ENCODE measurements around the gene PAOX. TPM values are rescaled to one million over a fixed set of nuclear protein-coding genes. Genes with fewer than 3 reads are reported as not detected.
"Not testable (repeated sequence)": the region's sequence is repeated elsewhere in the genome, so short reads cannot be mapped to it uniquely, and the experiment has no call there.

Gene PAOX
- total RNA-seq, 2 donors from 2014 or later: 2.0 to 2.1 TPM

GRCh38 chr10:133422807-133423771, 44.0 kb downstream of the PAOX start:
- Mint-ChIP-seq H3K9me3 (no peaks in the 10 kb centered on the region), H3K36me3 (no peaks in the 10 kb centered on the region), H3K4me3 (no peak overlapping the region), H3K27ac (no peak overlapping the region), H3K4me1 (ENCODE audit: low read depth in 2 of 2) (peaks cover 0 to 4% of the 10 kb centered on the region in 2 donors), H3K27me3 (no peaks in the 10 kb centered on the region)
- ATAC-seq (peak in 1 of 2 donors; percentile 2), DNase-seq (ENCODE audit: low spot score) (no peak)

GRCh38 chr10:133424102-133424501, 45.0 kb downstream of the PAOX start:
- not testable (repeated sequence) for ATAC-seq

DNA sequence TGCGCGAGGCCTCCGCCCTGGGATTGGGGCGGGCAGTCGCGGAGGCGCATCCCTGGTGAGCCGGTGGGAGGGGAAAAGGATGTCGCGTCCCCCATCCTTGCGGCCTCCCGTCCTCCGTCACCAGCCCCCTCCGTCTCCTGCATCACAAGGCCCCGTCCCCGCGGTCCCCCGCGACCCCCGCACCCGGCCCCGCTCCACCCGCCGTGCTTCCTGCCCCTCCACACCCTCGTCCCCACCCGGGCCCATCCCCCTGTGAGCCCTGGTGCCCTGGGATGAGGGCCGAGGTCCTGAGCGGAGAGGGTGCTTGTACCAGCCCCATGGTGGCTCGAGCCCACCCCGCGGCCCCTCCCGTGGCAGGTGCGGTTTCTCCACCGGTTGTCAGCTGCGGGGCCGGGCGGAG, 45.5 kb downstream of the PAOX start, which contains the start of gene SPRN:
TSS of gene SPRN (minus strand) at position 25 of the 400 bp plus-strand sequence. CDS start 944 bp downstream, outside the sequence.
- DNase-seq (ENCODE audit: low spot score); H3K4me3 Mint-ChIP-seq; H3K36me3 Mint-ChIP-seq; ATAC-seq; H3K4me1 Mint-ChIP-seq (ENCODE audit: low read depth in 2 of 2); H3K27me3 Mint-ChIP-seq; H3K27ac Mint-ChIP-seq; H3K9me3 Mint-ChIP-seq: not testable (repeated sequence)

More at GRCh38 chr10:133424102-133424501, 45.0 kb downstream of the PAOX start:
- not testable (repeated sequence) for H3K9me3 Mint-ChIP-seq; H3K4me3 Mint-ChIP-seq; H3K27me3 Mint-ChIP-seq; H3K27ac Mint-ChIP-seq; H3K4me1 Mint-ChIP-seq (ENCODE audit: low read depth in 2 of 2); DNase-seq (ENCODE audit: low spot score); H3K36me3 Mint-ChIP-seq

DNA sequence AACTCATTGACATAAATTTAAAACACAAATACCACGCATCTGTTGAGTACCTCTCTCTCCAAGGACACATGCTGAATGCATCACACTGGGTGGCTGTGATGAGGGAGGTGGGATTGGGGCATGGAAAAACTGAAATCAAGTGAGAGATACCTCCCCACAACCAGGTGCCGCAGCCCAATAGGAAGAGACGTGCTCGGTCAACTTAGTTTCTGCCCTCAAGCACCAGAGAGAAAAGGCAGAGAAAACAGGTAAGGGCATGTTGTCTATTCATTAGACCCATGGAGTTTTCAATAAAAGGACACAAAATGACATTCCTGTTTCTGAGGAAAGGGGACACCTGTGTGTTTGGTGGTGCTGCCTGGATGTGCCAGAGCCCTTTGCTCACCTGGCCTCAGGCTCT, 50.5 kb downstream of the PAOX start:
- not testable (repeated sequence) for H3K4me1 Mint-ChIP-seq (ENCODE audit: low read depth in 2 of 2); DNase-seq (ENCODE audit: low spot score); H3K4me3 Mint-ChIP-seq; H3K9me3 Mint-ChIP-seq; H3K27me3 Mint-ChIP-seq; H3K27ac Mint-ChIP-seq; ATAC-seq; H3K36me3 Mint-ChIP-seq

GRCh38 chr10:133431888-133432613, 53.0 kb downstream of the PAOX start:
- H3K4me1 Mint-ChIP-seq (ENCODE audit: low read depth in 2 of 2); H3K27ac Mint-ChIP-seq; DNase-seq (ENCODE audit: low spot score); H3K4me3 Mint-ChIP-seq; H3K27me3 Mint-ChIP-seq; H3K36me3 Mint-ChIP-seq; H3K9me3 Mint-ChIP-seq: not testable (repeated sequence)
- ATAC-seq: peak; percentile 52 to 66

- H3K4me1 Mint-ChIP-seq (ENCODE audit: low read depth in 2 of 2); H3K36me3 Mint-ChIP-seq; H3K9me3 Mint-ChIP-seq; H3K27ac Mint-ChIP-seq; DNase-seq (ENCODE audit: low spot score); H3K4me3 Mint-ChIP-seq: not testable (repeated sequence)
- peak; percentile 6 to 44 for ATAC-seq
- peaks cover 4 to 12% of the 10 kb centered on the region in 2 donors for H3K27me3 Mint-ChIP-seq
Observed at GRCh38 chr10:133432789-133433188, 53.7 kb downstream of the PAOX start.

GRCh38 chr10:133438711-133439273, 59.7 kb downstream of the PAOX start:
- DNase-seq (ENCODE audit: low spot score): no peak
- Mint-ChIP-seq H3K4me1 (ENCODE audit: low read depth in 2 of 2) (peaks cover 17 to 28% of the 10 kb centered on the region in 2 donors), H3K27ac (no peak overlapping the region), H3K27me3 (peaks cover 4 to 12% of the 10 kb centered on the region in 2 donors), H3K36me3 (no peaks in the 10 kb centered on the region), H3K4me3 (no peak overlapping the region), H3K9me3 (no peaks in the 10 kb centered on the region)
- ATAC-seq: peak in 1 of 2 donors; percentile 3

GRCh38 chr10:133439517-133440461, 60.7 kb downstream of the PAOX start:
- Mint-ChIP-seq H3K9me3 (no peaks in the 10 kb centered on the region), H3K27ac (peak overlapping the region in 1 of 2 donors; percentile 20), H3K4me1 (ENCODE audit: low read depth in 2 of 2) (peaks cover 17 to 28% of the 10 kb centered on the region in 2 donors), H3K4me3 (no peak overlapping the region), H3K36me3 (no peaks in the 10 kb centered on the region), H3K27me3 (peaks cover 4 to 12% of the 10 kb centered on the region in 2 donors)
- no peak for DNase-seq (ENCODE audit: low spot score)
- ATAC-seq: no peak

DNA sequence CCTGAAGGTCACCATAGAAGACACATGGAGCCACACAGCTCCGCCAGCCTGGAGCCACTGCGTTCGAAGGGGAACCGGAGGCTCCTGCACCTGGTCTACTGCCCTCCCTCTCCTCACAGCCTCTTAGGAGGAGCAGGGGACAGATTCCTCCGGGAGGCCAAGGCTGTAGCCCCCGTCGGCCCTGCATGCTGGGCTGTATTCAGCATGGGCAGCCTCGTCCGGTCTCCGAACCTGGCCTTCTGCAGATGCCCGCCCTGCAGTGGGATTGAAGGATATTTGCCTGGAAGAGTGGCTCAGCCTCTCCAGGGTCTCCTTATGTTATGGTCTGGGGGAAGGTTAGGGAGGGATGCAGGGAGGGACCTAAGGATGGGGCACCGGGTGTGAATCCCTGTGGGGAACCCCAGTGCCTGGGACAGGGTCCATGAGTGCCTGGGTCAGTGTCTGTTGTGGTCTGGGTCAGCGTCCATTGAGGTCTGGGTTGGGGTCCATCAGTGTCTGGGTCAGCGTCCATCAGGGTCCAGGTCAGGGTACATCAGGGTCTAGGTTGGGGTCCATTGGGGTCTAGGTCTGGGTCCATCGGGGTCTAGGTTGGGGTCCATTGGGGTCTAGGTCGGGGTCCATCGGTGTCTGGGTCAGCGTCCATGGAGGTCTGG, 61.7 kb downstream of the PAOX start:
- Mint-ChIP-seq H3K4me3 (no peak overlapping the region), H3K9me3 (no peaks in the 10 kb centered on the region), H3K4me1 (ENCODE audit: low read depth in 2 of 2) (peaks cover 17 to 32% of the 10 kb centered on the region in 2 donors), H3K36me3 (peaks cover 5% of the 10 kb centered on the region), H3K27ac (no peak overlapping the region), H3K27me3 (peaks cover 8 to 12% of the 10 kb centered on the region in 2 donors)
- no peak for ATAC-seq
- DNase-seq (ENCODE audit: low spot score): no peak

Other genes starting within 250 kb of the PAOX start
- under 1 TPM; 0.05 to 0.36 TPM for gene KNDC1, start 219.0 kb upstream of the PAOX start, total RNA-seq
- gene UTF1, start 149.0 kb upstream of the PAOX start, total RNA-seq: not detected
- not detected for gene VENTX, start 141.4 kb upstream of the PAOX start, total RNA-seq
- 100 to 1,000 TPM; 202 to 211 TPM for gene ADAM8, start 102.4 kb upstream of the PAOX start, total RNA-seq
- gene TUBGCP2, start 70.4 kb upstream of the PAOX start, total RNA-seq: 10 to 100 TPM; 53.3 to 58.2 TPM
- 10 to 100 TPM; 38.1 to 73.2 TPM for gene ZNF511, start 70.3 kb upstream of the PAOX start, total RNA-seq
- not detected for gene CALY, start 42.4 kb upstream of the PAOX start, total RNA-seq
- gene PRAP1, start 31.9 kb upstream of the PAOX start, total RNA-seq: not detected
- 10 to 100 TPM; 11.5 to 11.8 TPM for gene FUOM, start 21.2 kb upstream of the PAOX start, total RNA-seq
- gene ECHS1, start 5.9 kb upstream of the PAOX start, total RNA-seq: 10 to 100 TPM; 44.5 to 52.7 TPM
- gene MTG1, start 14.9 kb downstream of the PAOX start, total RNA-seq: 100 to 1,000 TPM in 1 of 2 donors, 10 to 100 TPM in 1; 44.2 to 105 TPM
- not detected for gene SPRN, start 45.4 kb downstream of the PAOX start, total RNA-seq
- 1 to 10 TPM; 2.0 to 3.6 TPM for gene SCART1, start 74.7 kb downstream of the PAOX start, total RNA-seq
- gene CYP2E1, start 148.1 kb downstream of the PAOX start, total RNA-seq: under 1 TPM; 0.42 to 0.71 TPM
- gene SYCE1, start 186.3 kb downstream of the PAOX start, total RNA-seq: not detected
- not detected for gene FRG2B, start 247.5 kb downstream of the PAOX start, total RNA-seq